Articular chondrocyte of knee joint (primary cell): ENCODE measurements around the gene UNC93A. TPM values are rescaled to one million over a fixed set of nuclear protein-coding genes. Genes with fewer than 3 reads are reported as not detected.

Experiments used
- total RNA-seq: library from RNA; depleted of rRNA; stranded (reverse); fragments of >200 nt; gene quantifications from 2 replicates; pipeline ENCODE4 v1.2.3, GENCODE V29; 2012

Gene UNC93A
- total RNA-seq = not detected in 2 replicates

GRCh38 chr6:167290786-167291622 lies at the start of gene UNC93A:
Gene UNC93A (plus strand): TSS chr6:167291315. CDS start chr6:167291490, 175 bp downstream.

Other genes starting within 250 kb of the UNC93A start
- not detected in 2 replicates for gene CCR6, start 168.2 kb upstream of the UNC93A start, total RNA-seq
- gene GPR31, start 133.3 kb upstream of the UNC93A start, total RNA-seq = not detected in 2 replicates
- gene TTLL2, start 33.8 kb downstream of the UNC93A start, total RNA-seq = not detected in 2 replicates